GM19452 (cell line): ENCODE data around the gene KIF14.
A peak's percentile ranks its signal among the peaks of the same experiment; 100 is the strongest.
"Not testable (repeated sequence)": the region's sequence is repeated elsewhere in the genome, so short reads cannot be mapped to it uniquely, and the experiment has no call there.

Experiments
- ATAC-seq: cut with Tn5 transposase; IDR thresholded peaks from one replicate; pipeline ENCODE4 v1.9.1; 2021; ENCODE audit not compliant: unreplicated experiment

The KIF14 gene

DNA sequence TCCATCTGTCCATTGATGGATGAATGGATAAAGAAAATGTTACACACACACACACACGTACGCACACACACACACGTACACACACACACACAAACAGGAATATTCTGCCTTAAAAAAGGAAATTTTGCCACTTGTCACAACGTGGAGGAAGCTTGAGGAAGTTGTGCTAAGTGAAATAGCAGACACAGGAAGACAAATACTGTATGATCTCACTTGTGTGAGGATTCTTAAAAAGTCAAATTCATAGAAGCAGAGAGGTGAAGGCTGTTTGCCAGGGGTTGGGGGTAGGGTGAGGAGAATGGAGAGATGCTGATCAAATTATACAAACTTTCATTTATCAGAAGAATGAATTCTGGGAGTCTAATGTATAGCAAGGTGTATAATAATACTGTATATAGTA is 73.2 kb downstream of the KIF14 start:
- no peak for ATAC-seq

DNA sequence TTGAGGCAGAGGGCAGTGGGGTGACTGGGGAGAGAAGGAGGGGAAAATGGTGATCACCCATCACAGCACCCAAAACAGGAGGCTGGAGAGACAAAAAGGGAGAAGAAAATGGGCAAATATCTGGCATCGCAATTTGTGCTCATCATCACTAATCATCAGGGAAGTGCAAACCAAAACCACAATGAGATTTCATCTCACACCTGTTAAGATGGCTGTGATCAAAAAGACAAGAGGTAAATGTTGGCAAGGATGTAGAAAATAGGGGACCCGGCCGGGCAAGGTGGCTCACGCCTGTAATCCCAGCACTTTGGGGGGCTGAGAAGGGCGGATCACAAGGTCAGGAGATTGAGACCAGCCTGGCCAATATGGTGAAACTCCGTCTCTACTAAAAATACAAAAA is 74.0 kb downstream of the KIF14 start:
- no peak for ATAC-seq

DNA sequence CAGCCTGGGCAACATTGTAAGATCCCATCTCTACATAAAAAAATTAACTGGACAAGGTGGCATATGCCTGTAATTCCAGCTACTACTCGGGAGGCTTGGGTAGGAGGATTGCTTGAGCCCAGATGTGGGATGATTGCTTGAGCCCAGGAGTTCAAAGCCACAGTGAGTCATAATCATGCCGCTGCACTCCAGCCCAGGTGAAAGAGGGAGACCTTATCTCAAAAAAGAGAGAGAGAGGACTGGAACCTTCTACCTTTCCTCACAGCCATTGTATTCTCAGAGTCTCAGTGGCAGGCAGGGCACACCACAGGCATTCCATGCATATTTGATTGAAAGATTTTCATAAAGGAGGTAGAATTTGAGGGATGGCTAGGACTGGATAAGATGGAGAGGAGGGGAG is 78.4 kb downstream of the KIF14 start:
- ATAC-seq: no peak

DNA sequence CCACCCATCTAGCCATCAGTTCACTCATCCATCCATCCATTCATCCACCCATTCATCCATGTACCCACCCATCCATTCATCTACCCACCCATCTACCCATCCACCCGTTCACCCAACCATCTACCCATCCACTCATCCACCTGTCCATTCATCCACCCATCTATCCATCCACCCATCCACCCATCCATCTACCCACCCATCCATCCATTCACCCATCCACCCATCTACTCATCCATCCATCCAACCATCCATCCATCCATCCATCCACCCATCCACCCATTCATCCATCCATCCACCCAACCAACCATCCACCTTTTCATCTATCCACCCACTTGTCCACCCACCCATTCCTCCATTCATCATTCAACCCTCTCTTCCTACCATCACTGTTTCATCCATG is 80.3 kb downstream of the KIF14 start:
- ATAC-seq: no peak

DNA sequence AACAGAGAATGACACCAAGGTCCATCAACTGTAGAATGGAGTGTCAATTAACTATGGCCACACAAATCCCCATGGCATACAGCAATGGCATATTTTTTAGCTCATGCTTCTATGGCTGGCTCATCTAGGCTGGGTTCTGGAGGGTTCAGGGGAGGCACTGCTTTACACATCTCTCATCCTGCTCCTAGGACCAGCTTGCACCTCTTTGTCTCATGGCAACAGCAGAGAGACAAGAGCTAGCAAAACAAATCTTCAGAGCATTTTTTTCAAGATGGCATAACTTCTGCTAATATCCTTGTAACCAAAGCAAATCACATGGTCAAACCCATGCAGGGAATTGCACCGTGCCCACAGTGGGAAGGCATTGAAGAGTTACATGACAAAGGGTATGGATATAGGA is 82.4 kb downstream of the KIF14 start:
- ATAC-seq: no peak

DNA sequence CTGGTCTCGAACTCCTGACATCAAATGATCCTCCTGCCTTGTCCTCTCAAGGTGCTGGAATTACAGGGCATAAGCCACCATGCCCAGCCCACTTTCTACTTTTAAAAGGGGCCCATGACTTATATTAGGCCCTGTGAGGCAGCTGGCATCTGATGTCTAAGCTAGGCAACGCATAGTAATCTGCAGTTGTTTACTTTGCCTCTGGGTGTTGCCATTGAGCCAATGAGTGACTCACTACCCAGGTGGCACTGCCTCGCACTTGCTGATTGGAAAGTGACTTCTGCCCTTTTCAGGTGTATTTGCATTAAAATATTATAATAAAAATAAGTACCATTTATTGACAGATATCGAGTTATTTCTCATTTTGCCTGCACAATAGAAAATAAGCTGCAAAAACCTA is 84.9 kb downstream of the KIF14 start:
- ATAC-seq: no peak

DNA sequence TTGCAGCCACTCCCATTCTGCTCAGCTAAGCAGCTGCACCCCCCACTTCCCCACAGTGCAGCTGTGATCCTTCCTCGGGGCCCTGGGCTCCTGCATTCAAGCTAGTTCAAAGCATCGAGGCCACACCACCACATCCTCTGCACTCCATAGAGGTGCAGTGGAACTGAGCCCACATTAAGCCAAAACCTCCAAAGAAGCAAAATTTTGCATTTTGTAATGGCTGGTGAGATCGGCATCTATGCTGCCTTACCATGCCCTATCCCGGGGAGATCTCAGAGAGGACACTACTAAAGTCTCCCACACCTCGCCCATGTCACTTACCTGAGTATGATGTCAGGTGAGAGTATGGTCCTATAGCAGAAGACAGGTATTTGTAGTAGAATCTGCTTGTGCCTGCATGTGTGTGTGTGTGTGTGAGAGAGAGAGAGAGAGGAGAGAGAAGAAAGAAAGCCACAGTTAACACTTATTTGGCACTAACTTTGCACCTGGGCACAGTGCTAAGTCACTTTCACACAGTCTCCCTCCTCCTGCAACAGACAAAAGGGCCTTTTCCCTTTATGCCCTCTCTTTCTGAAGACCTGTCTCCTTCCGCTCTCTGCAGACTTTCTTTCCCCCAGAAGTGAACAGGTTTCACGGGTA is 89.8 kb downstream of the KIF14 start:
- no peak for ATAC-seq

DNA sequence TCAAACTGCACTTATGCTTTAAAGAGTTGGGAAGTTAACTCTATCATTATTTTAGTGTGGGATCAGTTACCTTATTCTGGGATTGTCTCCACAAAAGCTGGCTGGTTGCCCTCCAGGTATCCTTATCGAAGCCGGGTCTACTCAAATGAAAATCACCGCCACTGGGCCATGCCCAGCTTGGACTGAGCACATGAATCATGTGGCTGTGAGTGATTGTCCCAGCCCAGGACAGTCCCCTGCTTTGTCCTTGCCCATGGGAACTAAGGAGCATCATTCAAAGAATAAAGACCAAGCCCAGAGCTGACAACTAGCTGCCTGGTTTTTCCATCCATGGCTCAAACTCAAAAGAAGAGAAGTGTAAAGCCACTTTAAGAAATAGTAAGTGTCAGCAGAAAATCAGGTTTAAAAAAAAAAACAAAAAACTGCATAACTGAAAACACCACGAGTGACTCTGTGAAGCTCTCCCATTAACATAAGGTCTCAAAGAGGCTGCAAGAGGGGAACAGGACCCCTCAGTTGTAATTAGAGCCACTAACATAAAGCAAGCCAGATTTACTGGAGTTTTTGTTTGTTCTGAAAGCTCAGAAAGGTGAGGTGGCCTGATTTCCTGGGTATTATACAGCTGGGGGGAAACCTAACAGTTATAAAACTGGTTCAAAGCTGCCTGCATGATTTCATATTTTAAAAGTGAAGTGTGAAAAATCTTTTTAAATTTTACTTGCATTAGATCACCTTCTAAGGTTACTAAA is 91.5 kb downstream of the KIF14 start:
- no peak for ATAC-seq

DNA sequence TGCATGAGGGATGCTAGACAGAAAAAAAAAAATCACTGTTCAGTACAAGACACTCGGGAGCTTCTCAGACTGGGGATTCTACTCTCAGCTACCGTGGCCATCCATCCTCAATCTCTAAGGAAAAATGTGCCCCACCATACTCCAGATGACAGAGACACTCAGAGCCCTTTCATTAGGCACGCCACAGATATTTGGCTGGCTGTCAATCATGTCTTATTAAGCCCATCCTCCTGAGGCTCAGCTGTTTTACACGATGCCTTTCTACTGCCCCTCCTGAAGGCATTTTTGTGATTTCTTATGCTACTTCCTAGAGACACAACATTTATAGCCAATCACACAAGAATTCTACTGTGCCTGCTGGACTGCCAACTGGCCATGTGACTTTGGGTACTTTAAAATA is 92.9 kb downstream of the KIF14 start:
- no peak for ATAC-seq

DNA sequence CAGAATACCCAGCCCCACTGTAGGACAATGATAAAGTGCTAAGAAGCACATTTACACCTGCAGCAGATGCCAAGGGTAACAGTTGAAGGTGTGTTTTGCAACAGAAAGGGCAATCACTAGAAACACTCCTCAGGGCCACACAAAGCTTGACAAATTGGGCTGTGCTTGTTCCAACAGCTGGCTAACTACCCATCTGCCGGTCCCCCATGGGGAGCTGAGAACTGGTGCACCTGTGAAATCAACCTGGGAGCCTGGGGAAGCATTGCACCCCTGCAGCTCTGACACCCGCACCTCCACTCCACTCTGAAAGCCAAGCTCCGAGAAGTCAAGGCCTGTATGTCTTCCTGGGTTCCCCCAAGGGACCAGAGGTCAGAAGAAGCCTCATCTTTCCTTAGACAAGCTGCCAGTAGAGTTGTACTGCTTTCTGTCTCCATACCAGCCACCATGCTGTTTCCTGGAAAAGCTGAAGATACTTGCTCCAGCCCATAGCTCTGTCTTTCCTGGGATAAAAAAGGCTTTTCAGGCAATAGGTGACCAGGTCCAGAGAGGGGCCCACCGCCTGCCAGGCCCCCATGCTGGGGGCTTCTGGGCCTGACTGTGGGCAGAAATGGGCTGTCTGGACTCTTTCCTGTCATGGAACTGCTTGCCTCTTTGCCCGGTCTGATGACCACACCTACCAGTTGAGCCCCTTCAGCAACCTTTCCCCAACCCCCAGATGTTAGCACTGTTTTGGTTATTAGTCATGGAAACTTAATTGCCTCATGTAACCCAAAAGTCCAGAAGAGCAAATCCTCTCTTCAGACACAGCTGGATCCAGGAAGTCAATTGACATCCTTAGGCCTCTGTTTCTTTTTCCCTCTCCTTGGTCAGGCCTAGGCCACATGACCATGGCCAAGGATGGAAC is 93.6 kb downstream of the KIF14 start:
- ATAC-seq: no peak

DNA sequence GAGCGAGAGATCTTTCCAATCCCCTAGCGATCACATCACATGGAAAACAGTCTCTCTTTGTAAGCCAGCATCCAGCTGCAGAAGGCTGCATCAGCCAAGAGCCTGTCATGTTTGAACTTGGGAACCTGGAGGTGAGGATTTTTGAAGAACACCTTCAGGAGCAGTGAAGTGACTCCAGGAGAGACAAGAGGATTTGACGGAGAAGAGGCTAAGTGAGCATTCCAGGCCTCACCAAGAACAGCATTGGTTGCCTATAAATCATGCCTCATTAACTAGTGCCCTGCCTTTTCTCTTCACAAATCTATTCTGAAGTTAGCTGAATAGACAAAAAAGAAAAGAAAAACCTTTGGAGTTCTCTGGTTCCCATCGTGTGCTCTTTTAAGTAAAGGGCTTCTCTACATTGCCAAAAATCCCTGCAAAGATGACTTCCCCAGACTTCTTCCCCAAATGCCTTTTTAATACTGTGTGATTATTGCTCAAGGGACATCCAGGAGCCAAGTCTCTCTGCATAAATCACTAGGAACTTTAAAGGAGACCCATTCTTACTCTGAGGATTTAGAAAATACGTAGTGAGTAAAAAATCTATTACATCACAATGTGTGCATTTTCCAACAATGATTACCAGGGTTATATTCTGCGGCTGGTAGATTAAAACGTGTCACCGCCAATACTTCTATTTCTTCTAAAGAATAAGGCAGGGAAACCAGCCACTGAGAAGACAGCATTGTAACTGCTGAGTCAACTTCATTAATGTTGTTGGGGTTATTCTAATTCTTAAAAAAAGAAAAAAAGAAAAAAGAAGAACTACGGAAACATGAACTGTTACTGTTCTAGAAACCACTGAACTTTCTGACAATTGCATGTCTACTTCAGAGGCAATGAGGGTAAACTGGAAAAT is 95.2 kb downstream of the KIF14 start:
- no peak for ATAC-seq

DNA sequence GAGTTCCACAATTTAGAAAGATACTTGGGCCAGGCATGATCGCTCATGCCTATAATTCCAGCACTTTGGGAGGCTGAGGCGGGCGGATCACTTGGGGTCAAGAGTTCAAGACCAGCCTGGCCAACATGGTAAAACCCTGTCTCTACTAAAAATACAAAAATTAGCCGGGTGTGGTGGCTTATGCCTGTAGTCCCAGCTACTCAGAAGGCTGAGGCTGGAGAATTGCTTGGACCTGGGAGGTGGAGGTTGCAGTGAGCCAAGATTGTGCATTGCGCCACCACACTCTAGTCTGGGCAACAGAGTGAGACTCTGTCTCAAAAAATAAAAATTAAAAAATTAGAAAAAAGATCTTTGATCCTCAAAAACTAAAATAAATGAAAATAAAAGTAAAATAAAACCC is 96.0 kb downstream of the KIF14 start:
- not testable (repeated sequence) for ATAC-seq

DNA sequence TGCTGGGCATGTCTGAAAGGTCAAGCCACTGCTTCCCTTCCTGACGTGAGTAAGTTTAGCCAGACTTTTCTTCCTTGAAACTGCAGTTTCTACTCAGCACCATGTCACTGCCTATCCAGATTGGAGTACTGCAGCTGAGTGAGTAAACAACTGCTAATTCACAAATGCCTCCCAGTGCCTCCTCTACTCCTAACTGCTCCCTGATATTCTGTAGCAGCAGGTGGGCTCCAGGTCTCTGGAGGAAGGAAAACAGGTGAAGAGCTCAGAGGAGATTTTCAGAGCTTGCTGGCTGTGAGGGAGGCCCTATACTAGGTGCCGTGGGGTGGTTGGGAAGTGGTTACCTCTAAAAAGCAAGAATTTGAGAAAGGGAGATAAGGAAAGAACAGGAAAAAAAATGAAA is 96.5 kb downstream of the KIF14 start:
- ATAC-seq: no peak

DNA sequence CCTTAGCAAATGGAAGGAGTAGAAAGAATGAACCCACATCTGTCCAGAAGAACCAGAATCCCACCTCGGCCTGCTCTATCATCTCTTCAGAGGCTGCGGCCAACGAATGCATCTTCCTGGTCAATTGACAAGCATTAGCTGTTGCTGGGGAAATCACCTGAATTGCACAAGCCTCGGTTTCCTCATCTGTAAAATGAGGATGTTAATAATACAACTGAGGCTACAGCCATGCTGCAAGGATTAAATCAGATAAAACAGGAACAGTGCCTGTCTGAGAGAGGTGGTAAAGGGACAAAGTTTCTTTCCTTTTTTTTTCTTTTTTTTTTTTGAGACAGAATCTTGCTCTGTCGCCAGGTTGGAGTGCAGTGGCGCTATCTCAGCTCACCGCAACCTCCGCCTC is 99.8 kb downstream of the KIF14 start:
- ATAC-seq: no peak

DNA sequence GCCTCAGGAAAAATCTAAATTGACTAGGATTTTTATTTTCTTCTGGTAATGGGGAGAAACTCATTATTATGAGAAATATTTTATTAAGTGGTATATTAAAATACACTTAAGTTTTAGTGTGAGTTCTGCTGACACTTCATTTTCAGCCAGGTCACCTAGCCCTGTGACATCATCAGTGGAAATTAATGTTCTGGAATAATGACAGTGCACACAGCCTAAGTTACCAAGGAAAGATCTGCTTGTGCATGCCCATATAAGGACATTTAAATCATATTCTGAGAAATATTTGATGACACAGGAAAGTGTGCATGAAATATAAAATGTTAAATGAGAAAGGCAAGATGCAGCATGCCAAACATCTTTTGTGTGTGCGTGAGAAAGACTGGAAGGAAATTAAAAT is 102.0 kb downstream of the KIF14 start:
- no peak for ATAC-seq

DNA sequence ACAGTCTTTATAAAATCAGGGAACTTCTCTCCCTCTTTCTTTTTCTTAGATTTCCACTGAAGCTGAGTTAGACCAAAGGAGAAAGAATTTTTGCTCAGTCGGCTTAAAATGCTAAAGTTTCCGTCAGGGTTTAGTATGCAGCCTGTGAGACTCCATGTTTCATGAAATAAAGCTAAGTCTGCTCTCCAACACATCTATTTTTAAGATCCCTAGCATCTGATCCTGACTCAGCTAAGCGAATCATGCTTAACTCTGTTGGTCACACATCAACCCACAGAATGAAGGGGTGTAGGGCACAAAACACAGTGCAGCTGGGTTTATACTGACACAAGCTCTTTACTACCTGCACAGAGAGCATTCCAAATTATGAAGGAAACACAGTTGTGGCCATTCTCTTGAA is 108.4 kb downstream of the KIF14 start:
- no peak for ATAC-seq

DNA sequence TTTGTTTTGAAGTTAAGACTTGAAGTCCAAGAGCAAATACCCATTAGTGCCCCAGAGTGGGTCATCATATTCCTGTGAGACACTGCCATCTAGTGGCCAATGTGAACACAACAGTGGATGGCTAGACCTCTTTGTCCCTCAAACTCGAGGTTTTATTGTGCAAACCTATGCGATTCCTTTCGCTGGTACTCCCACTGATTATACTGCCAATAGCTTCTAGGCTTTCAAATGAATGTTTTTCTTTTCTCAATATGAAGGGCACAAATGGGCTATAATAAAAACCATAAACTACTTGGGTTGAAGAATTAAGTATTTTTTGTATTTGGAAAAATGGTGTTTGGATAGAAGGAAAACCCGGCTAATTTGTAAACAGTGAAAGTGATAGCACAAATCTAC is 110.3 kb downstream of the KIF14 start:
- ATAC-seq: peak; percentile 94

DNA sequence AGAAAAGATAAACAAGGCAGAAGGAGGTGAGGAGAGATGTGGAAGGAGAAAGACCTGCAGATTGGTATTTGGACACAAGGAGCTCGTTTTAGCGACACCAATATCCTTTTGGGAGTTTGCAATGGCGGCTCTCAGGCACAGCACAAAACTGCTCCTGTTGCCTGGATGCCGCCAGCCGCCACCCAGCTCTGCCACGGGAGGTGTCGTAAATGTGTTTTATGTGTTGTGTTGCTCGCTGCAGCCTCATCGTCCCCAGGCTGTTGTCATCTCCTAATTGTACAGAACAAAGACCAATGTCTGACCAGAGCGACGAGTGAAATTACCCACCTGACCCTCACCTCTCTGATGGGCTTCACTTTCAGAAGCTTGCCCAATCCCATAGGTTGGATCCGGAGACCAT is 114.1 kb downstream of the KIF14 start:
- no peak for ATAC-seq

DNA sequence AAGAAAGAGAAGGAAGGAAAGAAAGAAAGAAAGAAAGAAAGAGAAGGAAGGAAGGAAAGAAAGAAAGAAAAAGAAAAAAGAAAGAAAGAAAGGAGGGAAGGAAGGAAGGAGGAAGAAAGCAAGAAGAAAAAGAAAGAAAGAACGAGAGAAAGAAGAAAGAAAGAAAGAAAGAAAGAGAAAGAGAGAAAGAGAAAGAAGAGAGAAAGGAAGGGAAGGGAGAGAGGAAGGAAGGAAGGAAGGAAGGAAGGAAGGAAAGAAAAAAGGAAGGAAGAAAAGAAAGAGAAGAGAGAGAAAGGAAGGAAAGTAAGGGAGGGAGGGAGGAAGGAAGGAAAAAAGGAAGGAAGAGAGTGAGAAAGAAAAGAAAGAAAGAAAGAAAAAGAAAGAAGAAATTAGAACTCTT is 115.3 kb downstream of the KIF14 start:
- no peak for ATAC-seq
